HL-60/S4 treated with phorbol 12-myristate 13-acetate at 8.2 ng/mL for 4 days and 3 days (cell line): ENCODE measurements around the gene CERKL.

Experiments used
- in situ Hi-C: fragments of 300-500 bp; cut with MboI; formaldehyde crosslinking; loops from 2 replicates; pipeline ENCODE4 v1.15.0; 2022; ENCODE audit warnings: low sequenced_read_pairs

The CERKL gene

DNA sequence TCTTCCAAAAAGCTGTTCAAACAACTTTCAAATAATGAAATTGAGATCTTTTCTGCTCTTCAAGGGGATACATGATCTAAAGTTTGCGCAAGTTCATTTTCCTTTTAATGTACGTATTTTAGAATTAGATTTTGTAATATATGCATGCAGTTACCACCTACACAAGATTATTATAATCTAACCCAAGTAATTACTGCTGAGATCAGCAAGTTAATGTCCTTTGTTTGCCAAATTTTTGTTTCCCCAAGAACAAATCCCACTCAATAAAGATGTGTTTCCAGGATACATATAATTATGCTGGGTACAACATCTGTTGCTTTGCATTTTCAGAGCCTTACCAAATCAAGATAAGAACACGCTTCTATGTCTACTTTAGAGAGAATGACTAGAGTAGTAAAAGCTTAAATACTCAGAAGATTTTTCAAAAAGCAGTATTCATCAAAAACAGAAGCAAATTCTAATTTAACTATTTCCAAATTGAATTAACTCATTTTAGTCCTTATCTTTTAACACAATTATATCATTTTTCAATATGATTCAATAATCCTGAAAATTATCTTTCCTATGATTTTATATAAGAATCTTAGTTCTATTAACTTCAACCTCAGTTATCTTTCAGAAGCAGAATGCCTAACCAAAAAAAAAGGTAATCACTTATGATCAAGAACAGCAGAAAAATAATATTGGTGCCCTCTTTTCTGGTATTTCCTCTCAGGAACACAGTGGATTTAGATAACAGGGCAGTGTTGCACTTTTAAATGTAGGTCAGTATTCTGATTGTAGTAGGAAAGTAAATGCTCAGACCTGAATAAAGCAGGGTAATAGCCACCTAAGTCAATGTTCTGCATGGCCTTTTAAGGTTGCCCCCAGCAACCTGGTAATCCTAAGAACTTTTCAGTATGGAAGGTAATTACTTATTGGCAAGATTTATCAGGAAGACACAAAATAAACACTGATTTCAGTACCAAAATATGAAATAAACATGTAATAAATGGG lies 28.0 kb downstream of the CERKL start:
- in situ Hi-C loops, result no loop called here

GRCh38 chr2:181627545-181627944 lies 29.4 kb downstream of the CERKL start:
- in situ Hi-C loops, result no loop called here

DNA sequence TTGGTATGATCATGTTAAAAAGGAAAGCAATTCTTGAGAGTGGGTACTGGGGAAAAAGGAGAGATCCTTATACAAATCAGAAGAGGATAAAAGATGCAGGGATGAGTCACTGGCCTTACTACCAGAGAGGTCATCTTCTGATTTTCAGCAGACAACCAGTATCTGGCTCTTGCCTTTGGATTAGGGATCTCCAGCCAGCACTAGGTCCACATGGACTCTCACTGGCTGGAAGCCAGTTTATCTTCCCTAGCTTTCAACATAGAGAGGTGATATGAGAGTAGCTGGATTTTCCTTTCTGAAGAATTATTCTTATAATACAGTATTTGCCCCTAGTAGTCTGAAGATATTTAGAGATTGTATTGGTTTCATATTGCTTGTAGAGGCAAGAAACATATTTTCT lies 30.2 kb downstream of the CERKL start:
- in situ Hi-C loops, result no loop called here

- in situ Hi-C loops, result no loop called here
Observed at GRCh38 chr2:181623159-181623558, 33.7 kb downstream of the CERKL start.

GRCh38 chr2:181621779-181622490 lies 35.0 kb downstream of the CERKL start:
- in situ Hi-C loops, result no loop called here

DNA sequence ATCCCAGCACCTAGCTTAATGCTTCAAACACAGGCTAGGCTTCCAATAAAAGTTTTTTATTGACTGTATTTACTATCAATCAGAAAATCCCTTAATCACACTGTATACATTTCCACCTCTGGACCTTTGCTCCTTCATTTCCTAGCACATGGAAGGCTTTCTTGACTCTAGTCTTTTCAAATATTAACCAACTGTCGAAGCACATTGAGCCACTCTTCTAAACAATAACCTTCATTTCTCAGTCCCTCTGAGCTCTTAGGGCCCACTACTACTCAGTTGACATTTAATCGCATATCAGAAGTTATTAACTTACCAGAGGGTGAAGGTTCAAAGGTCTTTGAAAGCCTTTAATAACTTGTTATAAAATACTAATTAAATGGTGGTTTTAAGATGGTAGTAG lies 37.4 kb downstream of the CERKL start:
- in situ Hi-C loops, result no loop called here

- in situ Hi-C loops, result no loop called here
Observed at GRCh38 chr2:181616715-181617114, 40.2 kb downstream of the CERKL start.

GRCh38 chr2:181614874-181615638 lies 41.8 kb downstream of the CERKL start:
- in situ Hi-C loops, result no loop called here

DNA sequence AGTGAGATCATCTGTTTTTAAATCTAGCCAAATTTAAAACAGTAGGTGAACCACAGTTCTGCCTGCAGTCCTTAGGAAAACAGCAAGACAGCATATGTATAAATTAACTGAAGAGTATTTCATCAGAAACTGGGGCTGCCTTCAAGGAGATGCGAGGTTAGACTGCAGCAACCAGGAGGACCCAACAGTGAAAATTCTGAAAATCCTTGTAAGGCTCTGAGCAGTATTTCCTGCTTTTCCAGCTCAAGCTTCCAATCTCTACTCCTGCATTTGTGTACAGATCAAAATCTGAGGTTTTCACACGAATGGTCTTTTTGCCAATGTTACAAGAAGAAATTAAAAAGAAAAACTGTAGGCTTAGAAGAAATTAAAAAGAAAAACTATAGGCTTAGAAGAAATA lies 43.7 kb downstream of the CERKL start:
- in situ Hi-C loops, result no loop called here

DNA sequence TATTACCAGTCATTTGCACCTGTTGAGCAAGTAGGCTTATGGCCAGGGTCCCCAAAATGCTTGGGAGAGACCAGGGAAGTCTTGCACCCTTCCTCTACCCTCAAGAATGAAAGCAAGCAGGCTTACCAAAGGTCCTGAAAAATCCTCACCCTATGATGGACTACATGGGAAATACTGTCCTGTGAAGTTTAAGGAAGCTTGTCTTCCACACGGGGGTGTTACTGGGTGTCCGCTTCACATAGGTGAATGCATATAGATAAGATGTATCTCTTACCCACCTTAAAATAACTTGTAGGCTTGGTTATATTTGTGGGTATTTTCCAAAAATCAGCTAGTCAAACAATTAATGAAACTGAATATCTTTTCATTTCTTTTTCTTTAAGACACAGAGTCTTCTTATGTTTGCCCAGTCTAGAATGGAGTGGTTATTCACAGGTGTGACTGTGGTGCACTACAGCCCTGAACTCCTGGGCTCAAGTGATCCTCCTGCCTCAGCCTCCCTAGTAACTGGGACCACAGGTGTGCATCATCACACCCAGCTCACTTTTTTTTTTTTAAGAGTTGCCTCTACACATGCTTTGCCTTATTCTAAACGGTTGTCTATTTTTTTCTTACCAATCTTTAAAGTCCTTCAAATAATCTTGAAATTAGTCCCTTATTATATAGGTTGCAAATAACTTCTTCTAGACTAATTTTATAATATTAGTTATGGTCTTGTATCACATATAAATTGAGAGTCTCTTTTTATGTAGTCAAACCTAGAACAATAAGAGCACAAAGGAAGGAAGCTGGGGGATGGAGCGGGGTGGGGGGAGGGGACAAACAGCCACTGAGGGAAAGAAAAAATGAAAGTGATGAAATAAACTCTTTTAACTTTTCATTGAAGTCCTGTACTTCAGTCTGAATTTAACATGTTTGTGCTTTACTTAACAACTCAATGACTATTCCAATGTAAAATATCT lies 49.0 kb downstream of the CERKL start:
- in situ Hi-C loops, result no loop called here

DNA sequence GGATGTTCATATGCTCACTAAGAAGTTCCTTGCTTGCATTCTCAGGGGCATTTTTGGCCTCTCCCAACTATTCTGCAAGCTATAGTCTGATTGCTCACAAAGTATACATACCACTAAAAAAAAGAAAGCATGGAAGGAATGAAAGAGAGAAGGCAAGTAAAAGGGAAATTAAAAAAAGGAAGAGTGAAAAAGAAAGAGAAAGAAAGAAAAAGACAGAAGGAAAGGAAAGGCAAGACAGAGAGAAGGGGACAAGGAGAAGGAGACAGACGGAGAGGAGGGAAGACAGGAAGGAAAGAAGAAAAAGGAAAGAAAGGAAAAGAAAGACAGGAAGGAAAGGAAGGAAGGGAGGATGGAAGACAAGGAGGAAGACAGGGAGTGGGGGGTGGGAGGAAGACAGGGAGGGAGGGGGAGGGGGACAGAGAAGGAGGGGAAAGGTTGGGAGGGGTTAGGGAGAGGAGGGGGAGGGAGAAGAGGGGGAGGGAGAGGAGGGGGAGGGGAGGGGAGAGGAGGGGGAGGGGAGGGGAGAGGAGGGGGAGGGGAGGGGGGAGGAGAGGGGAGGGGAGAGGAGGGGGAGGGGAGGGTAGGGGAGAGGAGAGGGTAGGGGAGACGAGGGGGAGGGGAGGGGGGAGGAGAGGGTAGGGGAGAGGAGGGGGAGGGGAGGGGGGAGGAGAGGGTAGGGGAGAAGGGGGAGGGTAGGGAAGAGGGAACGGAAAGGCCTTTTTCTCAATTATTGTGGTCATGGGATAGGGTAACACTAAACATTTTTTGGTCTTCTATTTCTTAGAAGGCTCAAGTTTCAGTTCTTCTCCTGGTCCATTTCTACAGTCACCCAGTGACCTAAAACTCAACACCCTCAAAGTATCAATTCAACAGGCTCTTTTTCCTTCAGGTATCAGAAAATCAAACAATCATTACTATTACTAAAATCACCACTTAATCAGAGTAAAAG lies 50.7 kb downstream of the CERKL start:
- in situ Hi-C loops, result no loop called here

- in situ Hi-C loops, result no loop called here
Observed at GRCh38 chr2:181602017-181602416, 54.9 kb downstream of the CERKL start.

DNA sequence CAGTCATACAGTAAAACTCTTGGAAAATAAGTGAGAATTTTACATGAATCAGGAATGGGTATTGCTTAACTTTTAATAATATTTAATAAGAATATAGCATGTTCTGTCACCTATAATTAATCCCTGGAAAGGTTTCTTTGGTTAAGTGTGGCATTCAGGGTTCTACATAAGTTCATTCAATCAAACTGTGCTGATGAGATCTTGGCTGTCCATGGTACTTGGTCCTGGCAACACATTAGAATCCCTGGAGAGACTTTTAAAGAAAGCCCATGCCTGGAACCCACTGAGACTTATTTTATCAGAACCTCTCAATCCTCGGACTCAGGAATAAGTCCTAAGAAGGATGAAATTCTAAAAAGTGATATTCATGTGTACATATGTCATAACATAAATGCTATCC lies 60.3 kb downstream of the CERKL start:
- in situ Hi-C loops, result no loop called here

DNA sequence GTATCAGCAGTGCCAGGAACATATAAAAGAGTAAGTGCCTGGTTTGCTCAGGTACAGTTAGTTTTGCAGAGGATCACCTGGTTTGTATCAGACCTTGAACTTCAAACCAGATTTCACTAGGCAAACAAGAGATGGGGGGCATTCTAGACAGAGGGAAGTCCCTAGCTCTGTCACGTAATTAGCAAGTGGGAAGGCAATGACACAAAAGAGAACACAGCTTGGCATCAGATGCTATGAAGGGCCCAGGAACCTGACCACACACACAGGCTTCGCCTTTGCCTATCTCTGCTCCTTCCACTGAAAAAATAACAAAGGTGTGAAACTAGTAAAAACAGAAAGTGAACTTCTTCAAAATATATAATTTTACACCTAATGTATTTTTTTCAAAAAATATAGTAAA lies 62.6 kb downstream of the CERKL start:
- in situ Hi-C loops, result no loop called here

- in situ Hi-C loops, result no loop called here
Observed at GRCh38 chr2:181589779-181590178, 67.1 kb downstream of the CERKL start.

GRCh38 chr2:181588546-181588945 lies 68.4 kb downstream of the CERKL start:
- in situ Hi-C loops, result no loop called here

GRCh38 chr2:181586569-181587081 lies 70.3 kb downstream of the CERKL start:
- in situ Hi-C loops, result no loop called here

DNA sequence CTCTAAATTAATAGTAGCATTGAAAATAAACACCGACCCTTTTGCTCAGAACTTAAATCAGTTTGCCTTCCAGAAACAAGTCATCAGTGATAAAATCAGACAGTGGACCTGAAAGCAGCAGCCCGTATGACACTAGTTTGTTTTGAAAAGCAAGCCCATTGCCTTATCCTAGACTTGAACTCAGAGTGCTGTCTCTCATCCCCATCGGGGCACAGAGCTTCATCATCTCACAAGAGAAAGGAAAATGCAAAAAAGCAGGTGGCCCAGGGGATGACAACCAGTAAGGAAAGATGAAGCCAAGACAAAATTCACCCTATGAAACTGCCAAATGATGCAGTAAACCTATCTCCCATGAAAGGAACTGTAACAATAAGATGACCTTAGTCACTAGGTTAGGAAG lies 71.2 kb downstream of the CERKL start:
- in situ Hi-C loops, result no loop called here

DNA sequence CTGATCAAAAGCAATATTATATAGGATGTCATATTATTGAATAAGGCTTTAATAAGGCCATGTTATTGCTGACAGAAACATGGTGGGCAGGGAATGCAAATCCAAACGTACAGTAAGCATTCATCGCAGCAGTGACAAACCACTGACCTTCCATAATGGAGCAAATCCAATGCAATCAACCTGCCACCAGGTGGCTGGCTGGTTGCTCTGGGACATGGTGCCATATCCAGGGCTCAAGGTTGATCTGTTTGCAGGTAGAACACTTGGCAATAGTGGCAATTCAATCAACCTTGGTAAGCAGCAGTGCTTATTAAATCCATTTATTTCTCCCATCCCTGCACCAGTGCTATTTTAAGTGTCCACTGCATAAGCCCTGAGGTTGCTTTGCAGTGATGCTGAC lies 75.4 kb downstream of the CERKL start:
- in situ Hi-C loops, result no loop called here
